Hippocampal formation (tissue), 2 donors: Measurements from ENCODE around the gene RPS19BP1.

Experiments
- DNase-seq, 2 donors: peaks; one replicate each; lab custom pipeline; 2025; lab: John Stamatoyannopoulos, UW

RPS19BP1 gene

GRCh38 chr22:39532215-39533073 lies at the start of gene RPS19BP1:
Gene RPS19BP1 (minus strand): TSS chr22:39532748. CDS start chr22:39532738, 10 bp downstream.
- DNase-seq = peak; percentile 96 to 98

GRCh38 chr22:39581303-39581702 lies 48.8 kb upstream of the RPS19BP1 start:
- DNase-seq = no peak

GRCh38 chr22:39580795-39581194 lies 48.2 kb upstream of the RPS19BP1 start:
- no peak for DNase-seq

GRCh38 chr22:39580006-39580441 lies 47.5 kb upstream of the RPS19BP1 start:
- no peak for DNase-seq

- DNase-seq = no peak
Measured at GRCh38 chr22:39577900-39578299, 45.4 kb upstream of the RPS19BP1 start.

- DNase-seq = no peak
Measured at GRCh38 chr22:39577366-39577765, 44.8 kb upstream of the RPS19BP1 start.

GRCh38 chr22:39576027-39576426 lies 43.5 kb upstream of the RPS19BP1 start:
- DNase-seq = no peak

GRCh38 chr22:39575552-39575825 lies 42.9 kb upstream of the RPS19BP1 start:
- no peak for DNase-seq

GRCh38 chr22:39574779-39575551 lies 42.4 kb upstream of the RPS19BP1 start:
- DNase-seq = no peak

GRCh38 chr22:39571538-39571937 lies 39.0 kb upstream of the RPS19BP1 start:
- no peak for DNase-seq

GRCh38 chr22:39570665-39571064 lies 38.1 kb upstream of the RPS19BP1 start, which contains the start of gene CACNA1I:
Gene CACNA1I (plus strand): TSS chr22:39570753. CDS start chr22:39570753, 0 bp downstream.
- DNase-seq = no peak

- DNase-seq = no peak
Measured at GRCh38 chr22:39570226-39570625, 37.7 kb upstream of the RPS19BP1 start.

- no peak for DNase-seq
Measured at GRCh38 chr22:39569066-39569465, 36.5 kb upstream of the RPS19BP1 start.

GRCh38 chr22:39568278-39568981 lies 35.9 kb upstream of the RPS19BP1 start:
- no peak for DNase-seq

- DNase-seq = no peak
Measured at GRCh38 chr22:39567135-39567946, 34.8 kb upstream of the RPS19BP1 start.

GRCh38 chr22:39565414-39565944 lies 32.9 kb upstream of the RPS19BP1 start:
- no peak for DNase-seq

- DNase-seq = no peak
Measured at GRCh38 chr22:39563571-39564428, 31.3 kb upstream of the RPS19BP1 start.

GRCh38 chr22:39562839-39563489 lies 30.4 kb upstream of the RPS19BP1 start:
- no peak for DNase-seq

- no peak for DNase-seq
Measured at GRCh38 chr22:39560127-39560526, 27.6 kb upstream of the RPS19BP1 start.
